HAP-1 (cell line): ENCODE measurements around the gene BTBD8.

Experiments
- DNase-seq, 2 experiments: peaks; one replicate each; pipeline ENCODE4 v3.0.0-alpha.2; 2016 to 2020; ENCODE audit warnings: low spot score in 2 of 2
- H3K27me3 ChIP-seq: fragments of 250-450 bp; sonication (Bioruptor Pico); 2 replicates; pipeline ENCODE4 v1.5.1; 2020; ENCODE audit warnings: low read depth, mild to moderate bottlenecking, moderate library complexity
- H3K36me3 ChIP-seq: fragments of 250-450 bp; sonication (Bioruptor Pico); replicated peaks from 2 replicates; pipeline ENCODE4 v1.5.1; 2020; ENCODE audit warnings: mild to moderate bottlenecking
- H3K4me1 ChIP-seq: fragments of 250-450 bp; sonication (Bioruptor Pico); 2 replicates; pipeline ENCODE4 v1.5.1; 2020; ENCODE audit warnings: mild to moderate bottlenecking
- H3K4me3 ChIP-seq: fragments of 250-450 bp; sonication (Bioruptor Pico); 2 replicates; pipeline ENCODE4 v1.5.1; 2020; ENCODE audit warnings: mild to moderate bottlenecking, moderate library complexity
- H3K9me3 ChIP-seq: fragments of 250-450 bp; sonication (Bioruptor Pico); 2 replicates; pipeline ENCODE4 v1.5.1; 2020; ENCODE audit warnings: mild to moderate bottlenecking, moderate library complexity
- in situ Hi-C: fragments of 300-500 bp; cut with MboI; formaldehyde crosslinking; loops from 3 replicates; pipeline ENCODE4 v1.14.3; 2020; ENCODE audit warnings: low sequenced_read_pairs, inconsistent platforms, mixed read lengths

Gene BTBD8

DNA sequence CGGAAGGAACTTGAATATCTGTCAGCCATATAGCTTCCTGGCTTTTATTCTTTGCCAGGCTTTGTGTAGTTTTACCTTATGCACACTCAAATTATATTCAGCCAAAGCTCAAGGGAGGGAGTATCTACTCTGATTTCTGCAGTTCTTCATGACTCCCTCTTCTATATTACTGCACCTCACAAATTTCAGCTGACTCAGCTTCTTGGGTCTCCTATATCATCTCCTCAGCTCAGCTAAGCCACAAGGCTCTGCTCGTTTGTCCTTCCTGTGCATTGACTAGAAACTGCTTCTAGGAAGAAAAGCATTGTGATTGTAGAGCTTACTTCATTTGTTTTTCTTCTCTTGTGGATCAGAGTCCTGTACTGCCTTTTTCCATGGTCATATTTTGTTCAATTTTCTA lies 37.4 kb downstream of the BTBD8 start:
- no peak overlapping the region for H3K4me3 ChIP-seq
- in situ Hi-C loops, result no loop called here

GRCh38 chr1:92118826-92119225 lies 38.7 kb downstream of the BTBD8 start:
- no peaks in the 10 kb centered on the region for H3K9me3 ChIP-seq
- in situ Hi-C loops, result no loop called here
- DNase-seq, result no peak
- no peaks in the 10 kb centered on the region for H3K27me3 ChIP-seq
- no peaks in the 10 kb centered on the region for H3K36me3 ChIP-seq
- no peak overlapping the region for H3K4me3 ChIP-seq
- H3K4me1 ChIP-seq, result no peaks in the 10 kb centered on the region

More for the DNA sequence above, 37.4 kb downstream of the BTBD8 start:
- Histone ChIP-seq H3K27me3 (no peaks in the 10 kb centered on the region), H3K36me3 (no peaks in the 10 kb centered on the region), H3K4me1 (no peaks in the 10 kb centered on the region), H3K9me3 (no peaks in the 10 kb centered on the region)
- DNase-seq, result no peak

DNA sequence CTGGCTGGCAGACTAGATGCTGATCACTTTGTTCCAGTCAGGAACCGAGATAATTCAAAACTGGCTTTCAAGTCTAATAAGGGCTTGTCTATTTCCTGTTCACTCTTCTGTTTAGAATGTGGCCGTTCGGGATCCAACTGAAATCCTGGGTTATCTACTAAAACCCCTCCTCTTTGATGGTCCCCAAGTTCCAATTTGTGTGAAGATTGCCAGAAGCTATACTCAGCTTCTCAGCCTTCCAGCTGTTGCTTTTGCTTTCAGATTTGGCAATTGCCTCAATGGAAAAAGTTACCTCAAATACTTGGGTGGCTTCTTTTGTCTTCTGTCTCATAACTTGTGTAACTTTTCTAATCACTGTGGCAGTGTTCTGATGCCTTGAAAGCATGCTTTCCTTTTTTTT lies 43.7 kb downstream of the BTBD8 start:
- no peak for DNase-seq
- H3K4me3 ChIP-seq, result no peak overlapping the region
- H3K27me3 ChIP-seq, result no peaks in the 10 kb centered on the region

GRCh38 chr1:92125204-92125603 lies 45.1 kb downstream of the BTBD8 start:
- H3K9me3 ChIP-seq, result no peaks in the 10 kb centered on the region
- no peaks in the 10 kb centered on the region for H3K27me3 ChIP-seq
- in situ Hi-C loops, result no loop called here
- H3K4me3 ChIP-seq, result no peak overlapping the region
- no peaks in the 10 kb centered on the region for H3K36me3 ChIP-seq
- no peak for DNase-seq
- H3K4me1 ChIP-seq, result no peaks in the 10 kb centered on the region

More for the DNA sequence above, 43.7 kb downstream of the BTBD8 start:
- no peaks in the 10 kb centered on the region for H3K9me3 ChIP-seq
- in situ Hi-C loops, result no loop called here
- no peaks in the 10 kb centered on the region for H3K4me1 ChIP-seq
- H3K36me3 ChIP-seq, result no peaks in the 10 kb centered on the region

DNA sequence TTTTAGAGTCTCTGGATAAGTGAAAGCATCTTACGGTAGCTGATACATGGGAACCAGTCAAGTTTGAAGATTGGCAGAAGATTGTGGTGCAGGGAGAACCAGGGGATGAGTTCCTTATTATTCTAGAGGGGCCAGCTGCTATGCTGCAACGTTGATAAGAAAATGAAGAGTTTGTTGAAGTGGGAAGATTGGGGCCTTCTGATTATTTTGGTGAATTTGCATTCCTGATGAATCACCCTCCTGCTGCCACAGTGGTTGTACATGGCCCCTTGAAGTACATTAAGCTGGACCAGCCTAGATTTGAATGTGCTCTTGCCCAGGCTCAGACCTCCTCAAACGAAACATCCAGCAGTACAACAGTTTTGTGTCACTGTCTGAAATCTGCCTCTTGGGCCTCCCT lies 45.9 kb downstream of the BTBD8 start:
- in situ Hi-C loops, result no loop called here
- Histone ChIP-seq H3K36me3 (no peaks in the 10 kb centered on the region), H3K9me3 (no peaks in the 10 kb centered on the region), H3K4me3 (no peak overlapping the region), H3K4me1 (no peaks in the 10 kb centered on the region), H3K27me3 (no peaks in the 10 kb centered on the region)
- DNase-seq, result no peak

DNA sequence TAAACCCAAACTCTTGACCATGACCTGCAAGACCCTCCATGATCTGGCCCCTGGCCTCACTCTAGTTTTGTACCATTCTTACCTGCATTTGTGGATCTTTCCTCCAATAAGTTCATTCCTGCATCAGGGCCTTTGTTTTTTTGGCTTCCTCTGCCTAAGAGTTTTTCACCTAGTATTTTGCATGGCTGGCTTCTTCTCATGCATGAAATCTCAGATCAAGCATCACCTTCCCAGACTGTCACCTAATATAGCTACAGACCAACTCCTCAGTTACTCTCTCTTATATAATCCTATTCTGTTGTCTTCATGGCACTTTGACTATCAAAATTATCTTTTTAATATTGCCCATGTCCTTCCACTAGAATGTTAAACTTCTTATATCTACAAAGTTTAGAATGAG lies 54.2 kb downstream of the BTBD8 start:
- no peaks in the 10 kb centered on the region for H3K27me3 ChIP-seq
- in situ Hi-C loops, result no loop called here
- H3K9me3 ChIP-seq, result no peaks in the 10 kb centered on the region
- no peaks in the 10 kb centered on the region for H3K36me3 ChIP-seq
- no peaks in the 10 kb centered on the region for H3K4me1 ChIP-seq
- no peak for DNase-seq
- no peak overlapping the region for H3K4me3 ChIP-seq

DNA sequence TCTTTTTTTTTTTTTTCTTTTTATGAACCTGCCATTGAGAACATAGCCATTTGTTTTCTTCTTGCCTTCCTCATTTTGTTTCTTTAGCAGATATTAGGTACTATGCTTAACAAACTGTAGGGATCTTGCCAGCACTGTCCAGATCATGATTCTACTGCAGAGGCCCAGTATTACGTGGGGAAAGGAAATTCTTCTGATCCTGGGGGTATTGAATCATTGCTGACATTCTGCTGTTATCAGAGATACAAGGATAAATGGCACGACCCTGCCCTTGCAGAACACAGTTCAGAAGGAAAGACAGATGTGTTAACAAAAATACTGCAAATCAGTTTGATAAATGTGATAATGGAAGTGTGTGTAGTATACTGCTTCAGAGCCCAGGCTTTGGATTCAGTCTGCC lies 56.2 kb downstream of the BTBD8 start:
- DNase-seq, result no peak
- Histone ChIP-seq H3K4me3 (no peak overlapping the region), H3K27me3 (no peaks in the 10 kb centered on the region), H3K36me3 (no peaks in the 10 kb centered on the region), H3K4me1 (no peaks in the 10 kb centered on the region), H3K9me3 (no peaks in the 10 kb centered on the region)
- in situ Hi-C loops, result no loop called here

- DNase-seq, result no peak
- no peaks in the 10 kb centered on the region for H3K36me3 ChIP-seq
- no peaks in the 10 kb centered on the region; the same call in 1 of the 2 replicates for H3K9me3 ChIP-seq
- in situ Hi-C loops, result no loop called here
- H3K27me3 ChIP-seq, result no peaks in the 10 kb centered on the region
- no peak overlapping the region for H3K4me3 ChIP-seq
- no peaks in the 10 kb centered on the region for H3K4me1 ChIP-seq
These were observed 74.8 kb downstream of the BTBD8 start for GRCh38 chr1:92154934-92155333.

DNA sequence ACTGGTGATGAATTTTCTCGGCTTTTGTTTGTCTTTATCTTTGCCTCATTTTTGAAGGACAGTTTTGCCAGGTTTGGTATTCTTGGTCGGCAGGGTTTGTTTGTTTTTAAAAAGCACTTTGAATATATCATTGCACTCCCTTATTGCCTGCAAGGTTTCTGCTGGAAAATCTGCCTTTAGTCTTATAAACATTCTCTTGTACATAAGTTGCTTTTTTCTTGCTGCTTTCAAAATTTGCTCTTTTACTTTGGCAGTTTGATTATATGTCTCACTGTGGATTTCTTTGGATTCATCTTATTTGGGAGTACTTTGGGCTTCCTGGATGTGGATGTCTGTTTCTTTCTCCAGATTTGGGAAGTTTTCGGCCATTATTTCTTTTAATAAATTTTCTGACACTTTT lies 79.4 kb downstream of the BTBD8 start:
- no peak for DNase-seq
- Histone ChIP-seq H3K36me3 (no peaks in the 10 kb centered on the region), H3K9me3 (no peaks in the 10 kb centered on the region; the same call in 1 of the 2 replicates), H3K4me1 (no peaks in the 10 kb centered on the region), H3K27me3 (no peaks in the 10 kb centered on the region), H3K4me3 (no peak overlapping the region)
- in situ Hi-C loops, result no loop called here

DNA sequence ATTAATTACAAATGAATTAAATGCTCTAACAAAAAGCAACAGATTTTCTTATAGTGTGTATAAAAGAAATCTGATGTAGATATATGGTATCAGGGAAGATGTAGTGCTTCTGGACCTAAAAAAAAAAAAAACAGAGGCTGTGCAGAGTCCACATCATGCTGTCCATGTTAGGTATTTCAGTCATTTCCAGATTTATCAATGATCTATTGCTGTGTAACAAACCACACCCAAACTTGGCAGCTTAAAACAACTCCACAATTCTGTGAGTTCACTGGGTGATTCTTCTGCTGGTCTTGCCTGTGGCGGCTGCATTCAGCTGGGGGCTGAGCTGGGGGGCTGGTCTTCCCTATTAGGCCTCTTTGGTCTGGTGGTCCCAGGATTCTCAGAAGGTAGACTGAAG lies 85.2 kb downstream of the BTBD8 start:
- in situ Hi-C loops, result no loop called here
- no peaks in the 10 kb centered on the region for H3K9me3 ChIP-seq
- no peaks in the 10 kb centered on the region for H3K4me1 ChIP-seq
- no peaks in the 10 kb centered on the region for H3K27me3 ChIP-seq
- DNase-seq, result no peak
- no peaks in the 10 kb centered on the region for H3K36me3 ChIP-seq
- no peak overlapping the region for H3K4me3 ChIP-seq

GRCh38 chr1:92167151-92167550 lies 87.0 kb downstream of the BTBD8 start:
- no peaks in the 10 kb centered on the region for H3K27me3 ChIP-seq
- H3K9me3 ChIP-seq, result no peaks in the 10 kb centered on the region
- no peaks in the 10 kb centered on the region for H3K36me3 ChIP-seq
- DNase-seq, result no peak
- H3K4me1 ChIP-seq, result no peaks in the 10 kb centered on the region
- H3K4me3 ChIP-seq, result no peak overlapping the region
- in situ Hi-C loops, result no loop called here

DNA sequence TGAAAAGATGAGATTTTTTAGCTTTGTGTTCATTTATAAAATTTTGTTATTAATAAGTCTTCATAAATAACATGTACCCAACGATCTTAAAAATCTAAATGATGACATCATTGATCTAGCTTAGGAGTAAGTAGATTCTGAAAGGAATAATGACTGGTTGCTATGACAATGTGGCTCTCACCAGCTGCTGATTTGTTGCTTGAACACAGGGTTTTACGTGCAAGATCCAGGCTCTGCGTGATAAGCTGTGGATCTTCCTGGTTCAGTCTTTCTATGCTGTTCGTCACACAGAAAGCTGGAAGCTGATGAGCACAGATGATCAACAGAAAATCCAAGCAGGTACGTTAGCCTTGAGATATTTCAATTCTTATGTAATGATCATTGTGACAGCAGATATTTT lies 88.5 kb downstream of the BTBD8 start:
- in situ Hi-C loops, result no loop called here
- H3K4me3 ChIP-seq, result no peak overlapping the region
- H3K36me3 ChIP-seq, result no peaks in the 10 kb centered on the region
- H3K9me3 ChIP-seq, result no peaks in the 10 kb centered on the region
- no peaks in the 10 kb centered on the region for H3K4me1 ChIP-seq
- no peak for DNase-seq
- H3K27me3 ChIP-seq, result no peaks in the 10 kb centered on the region

GRCh38 chr1:92169214-92170005 lies 89.3 kb downstream of the BTBD8 start:
- Histone ChIP-seq H3K9me3 (no peaks in the 10 kb centered on the region), H3K4me1 (no peaks in the 10 kb centered on the region), H3K4me3 (no peak overlapping the region), H3K27me3 (no peaks in the 10 kb centered on the region), H3K36me3 (no peaks in the 10 kb centered on the region)
- DNase-seq, result no peak
- in situ Hi-C loops, result no loop called here

GRCh38 chr1:92184632-92185031 lies 104.5 kb downstream of the BTBD8 start:
- no peak overlapping the region for H3K4me3 ChIP-seq
- in situ Hi-C loops, result no loop called here
- H3K36me3 ChIP-seq, result no peaks in the 10 kb centered on the region
- no peaks in the 10 kb centered on the region for H3K27me3 ChIP-seq
- DNase-seq, result no peak
- H3K4me1 ChIP-seq, result no peaks in the 10 kb centered on the region
- no peaks in the 10 kb centered on the region for H3K9me3 ChIP-seq

DNA sequence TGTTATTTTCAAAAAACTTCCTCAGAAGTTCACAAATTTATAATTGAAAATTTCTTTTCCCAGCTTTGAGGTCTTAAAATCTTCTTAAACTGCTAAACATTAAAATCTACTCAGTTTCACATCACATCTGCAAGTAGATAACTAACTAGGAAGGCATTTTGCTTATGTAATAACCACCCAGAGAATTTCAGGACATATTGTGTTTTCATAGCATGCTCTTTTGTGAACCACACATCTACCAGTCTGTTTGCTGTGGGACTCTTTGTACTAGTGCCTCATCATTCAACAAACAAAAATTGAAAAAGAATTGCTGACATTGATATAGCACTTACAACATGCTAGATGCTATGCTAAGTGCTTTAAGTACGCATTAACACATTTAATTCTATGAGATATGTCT lies 105.9 kb downstream of the BTBD8 start:
- DNase-seq, result no peak
- Histone ChIP-seq H3K36me3 (no peaks in the 10 kb centered on the region), H3K27me3 (peaks cover 2% of the 10 kb centered on the region; the same call in 1 of the 2 replicates), H3K9me3 (no peaks in the 10 kb centered on the region), H3K4me3 (no peak overlapping the region), H3K4me1 (no peaks in the 10 kb centered on the region)
- in situ Hi-C loops, result no loop called here
